GM12891 (cell line): ENCODE measurements around the gene NUDT15.

Experiments used
- PAX5 ChIP-seq: IDR thresholded peaks from 2 replicates; pipeline ENCODE4 v1.6.1; 2011; ENCODE audit warnings: low read length, moderate library complexity, mild to moderate bottlenecking; ENCODE audit not compliant: insufficient read depth, severe bottlenecking
- POLR2A ChIP-seq: IDR thresholded peaks from 2 replicates; pipeline ENCODE4 v1.6.1; 2011; ENCODE audit warnings: low read depth, low read length, control low read depth
- POLR2AphosphoS5 ChIP-seq: IDR thresholded peaks from 2 replicates; pipeline ENCODE4 v1.6.1; 2011; ENCODE audit warnings: low read depth, low read length, control low read depth
- SPI1 ChIP-seq: IDR thresholded peaks from 2 replicates; pipeline ENCODE4 v1.6.1; 2011; ENCODE audit warnings: low read depth, low read length, control low read depth
- TAF1 ChIP-seq: IDR thresholded peaks from 2 replicates; pipeline ENCODE4 v1.6.1; 2011; ENCODE audit warnings: low read depth, low read length, control low read depth

GRCh38 chr13:48000559-48001113 is 36.9 kb upstream of the NUDT15 start:
- TF ChIP-seq POLR2A (no peak), POLR2AphosphoS5 (no peak), SPI1 (no peak), TAF1 (no peak), PAX5 (no peak)
